Naive thymus-derived CD8-positive, alpha-beta T cell (primary cell): ENCODE results near the gene MICU2. TPM values are rescaled to one million over a fixed set of nuclear protein-coding genes. Genes with fewer than 3 reads are reported as not detected.

Experiments
- ATAC-seq, 2 donors: fragments of 150-1000 bp; cut with Tn5 transposase in 1 of 2; sonication (Bioruptor Pico), chemical (Tn5 transposase) in 1 of 2; 1 replicate in 1 of 2; 2 replicates in 1 of 2; pipeline ENCODE4 v1.10.0; 2021; ENCODE audit warnings: mild to moderate bottlenecking in 2 of 2, moderate library complexity in 2 of 2
- POLR2A ChIA-PET: fragments of 350-600 bp; sonication (Branson Sonifier 250); formaldehyde crosslinking; loops from one replicate; lab custom pipeline; 2021; ENCODE audit warnings: antibody characterized with exemption; lab: Charles Lee
- DNase-seq, 10 donors: peaks; one replicate each; pipeline versions ENCODE4 v3.0.0 to v3.0.0-alpha.2; 2020 to 2022
- H3K27ac Mint-ChIP-seq, 10 donors: one replicate each; pipeline ENCODE4 v1.8.0; 2020 to 2022; ENCODE audit warnings: mild to moderate bottlenecking in 10 of 10, mixed read lengths in 10 of 10, moderate library complexity in 4 of 10, inconsistent platforms in 1 of 10
- H3K27me3 Mint-ChIP-seq, 5 donors: one replicate each; pipeline ENCODE4 v1.8.0; 2021 to 2022; ENCODE audit warnings: mixed read lengths in 5 of 5
- H3K36me3 Mint-ChIP-seq, 3 donors: one replicate each; pipeline ENCODE4 v1.8.0; 2020 to 2022; ENCODE audit warnings: mixed read lengths in 3 of 3, mild to moderate bottlenecking in 2 of 3, inconsistent platforms in 1 of 3
- H3K4me1 Mint-ChIP-seq, 4 donors: one replicate each; pipeline ENCODE4 v1.8.0; 2021 to 2022; ENCODE audit warnings: mixed read lengths in 4 of 4
- H3K4me3 Mint-ChIP-seq, 10 donors: one replicate each; pipeline ENCODE4 v1.8.0; 2020 to 2022; ENCODE audit warnings: mild to moderate bottlenecking in 10 of 10, mixed read lengths in 10 of 10, moderate library complexity in 6 of 10, inconsistent platforms in 1 of 10
- H3K9me3 Mint-ChIP-seq, 9 donors: one replicate each; pipeline ENCODE4 v1.8.0; 2020 to 2022; ENCODE audit warnings: mixed read lengths in 9 of 9, mild to moderate bottlenecking in 3 of 9, inconsistent platforms in 1 of 9, moderate library complexity in 1 of 9
- polyA plus RNA-seq, 3 donors: library from polyadenylated mRNA; unstranded; fragments of 300-500 nt; fragmentation: Illumina TruSeq; gene quantifications; one replicate each; pipeline ENCODE4 v1.2.3, GENCODE V29; 2021
- total RNA-seq, 8 experiments: library from RNA in 2 of 8; stranded (reverse) in 2 of 8; gene quantifications; one replicate each; pipeline ENCODE4 v1.2.3 and lab custom pipeline; 2021 to 2026

MICU2 gene
- total and polyA plus RNA-seq, 5 experiments from 2014 or later, result 37.4 to 55.2 (median 44.3) TPM

GRCh38 chr13:21541271-21541670 lies 62.7 kb downstream of the MICU2 start:
- POLR2A ChIA-PET, result no interaction called here
- Mint-ChIP-seq H3K27ac (no peak overlapping the region), H3K36me3 (peaks cover 10 to 62% (median 23%) of the 10 kb centered on the region in 3 donors), H3K27me3 (no peaks in the 10 kb centered on the region), H3K4me3 (no peak overlapping the region), H3K4me1 (peaks cover 19 to 57% (median 40%) of the 10 kb centered on the region in 4 donors), H3K9me3 (no peaks in the 10 kb centered on the region)
- ATAC-seq (no peak), DNase-seq (no peak)

DNA sequence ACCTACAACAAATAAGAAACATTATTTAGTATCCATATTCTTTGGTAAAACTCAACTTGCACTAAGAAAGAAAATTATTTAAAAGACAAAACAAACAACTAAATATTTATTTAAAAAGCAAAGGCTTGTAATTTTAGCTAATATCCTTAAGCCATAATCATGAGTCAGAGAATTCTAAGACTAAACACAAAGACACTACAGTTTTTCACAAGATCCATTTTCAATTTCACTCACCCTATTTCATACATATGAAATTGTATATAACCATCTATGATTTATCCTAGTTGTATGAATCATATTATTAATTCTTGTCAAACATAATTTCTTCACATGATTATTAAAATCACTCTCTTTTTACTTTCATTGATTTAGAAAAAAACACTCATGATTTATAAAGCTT lies 64.3 kb downstream of the MICU2 start:
- H3K27me3 Mint-ChIP-seq, result no peaks in the 10 kb centered on the region
- H3K9me3 Mint-ChIP-seq, result no peaks in the 10 kb centered on the region
- H3K4me1 Mint-ChIP-seq, result peaks cover 15 to 44% (median 29%) of the 10 kb centered on the region in 4 donors
- H3K36me3 Mint-ChIP-seq, result peaks cover 10 to 51% (median 19%) of the 10 kb centered on the region in 3 donors
- no peak overlapping the region for H3K4me3 Mint-ChIP-seq
- H3K27ac Mint-ChIP-seq, result peak overlapping the region in 1 of 10 donors; percentile 20
- DNase-seq (no peak), ATAC-seq (no peak)
- POLR2A ChIA-PET, result no interaction called here

- POLR2A ChIA-PET, result no interaction called here
- peak overlapping the region in 4 of 10 donors; percentile 9 to 90 (median 36) for H3K27ac Mint-ChIP-seq
- peaks cover 10 to 51% (median 22%) of the 10 kb centered on the region in 3 donors for H3K36me3 Mint-ChIP-seq
- H3K9me3 Mint-ChIP-seq, result no peaks in the 10 kb centered on the region
- H3K27me3 Mint-ChIP-seq, result no peaks in the 10 kb centered on the region
- peaks cover 12 to 34% (median 20%) of the 10 kb centered on the region in 4 donors for H3K4me1 Mint-ChIP-seq
- ATAC-seq, result no peak
- H3K4me3 Mint-ChIP-seq, result peak overlapping the region in 1 of 10 donors; percentile 9
- DNase-seq, result no peak
Observed at GRCh38 chr13:21538753-21539152, 65.2 kb downstream of the MICU2 start.

GRCh38 chr13:21538280-21538679 lies 65.7 kb downstream of the MICU2 start:
- DNase-seq (no peak), ATAC-seq (no peak)
- no peak overlapping the region for H3K4me3 Mint-ChIP-seq
- H3K27me3 Mint-ChIP-seq, result no peaks in the 10 kb centered on the region
- peaks cover 10 to 30% (median 15%) of the 10 kb centered on the region in 4 donors for H3K4me1 Mint-ChIP-seq
- peaks cover 10 to 54% (median 26%) of the 10 kb centered on the region in 3 donors for H3K36me3 Mint-ChIP-seq
- POLR2A ChIA-PET, result no interaction called here
- H3K9me3 Mint-ChIP-seq, result no peaks in the 10 kb centered on the region
- H3K27ac Mint-ChIP-seq, result peak overlapping the region in 1 of 10 donors; percentile 54

DNA sequence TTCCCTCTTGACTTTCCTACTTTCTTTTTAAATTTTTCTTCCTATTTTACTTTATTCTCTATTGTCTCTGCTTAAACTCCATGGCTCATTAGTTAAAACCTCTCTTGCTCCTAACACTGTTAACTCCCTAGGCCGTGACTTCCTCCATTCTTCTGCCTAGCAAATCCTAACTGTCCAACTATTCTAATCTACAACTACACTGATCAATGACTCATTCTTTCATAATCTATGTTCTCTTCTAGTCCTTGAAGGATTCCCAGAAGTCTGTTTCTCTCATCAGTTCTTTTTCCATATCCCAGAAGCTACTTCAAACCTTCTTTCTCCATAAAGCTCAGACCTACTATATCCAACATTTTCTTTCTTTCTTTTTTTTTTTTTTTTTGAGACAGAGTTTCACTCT lies 66.9 kb downstream of the MICU2 start:
- Mint-ChIP-seq H3K4me3 (no peak overlapping the region), H3K27ac (peak overlapping the region in 2 of 10 donors; percentile 27 to 38), H3K27me3 (no peaks in the 10 kb centered on the region), H3K9me3 (no peaks in the 10 kb centered on the region), H3K4me1 (peaks cover 9 to 28% (median 16%) of the 10 kb centered on the region in 4 donors), H3K36me3 (peaks cover 10 to 60% (median 26%) of the 10 kb centered on the region in 3 donors)
- DNase-seq (no peak), ATAC-seq (no peak)
- POLR2A ChIA-PET, result interaction anchor here (0.7 kb wide), 1 partner anchor 16 kb away, joined by 3 read pairs; no protein-coding TSS in a partner anchor

DNA sequence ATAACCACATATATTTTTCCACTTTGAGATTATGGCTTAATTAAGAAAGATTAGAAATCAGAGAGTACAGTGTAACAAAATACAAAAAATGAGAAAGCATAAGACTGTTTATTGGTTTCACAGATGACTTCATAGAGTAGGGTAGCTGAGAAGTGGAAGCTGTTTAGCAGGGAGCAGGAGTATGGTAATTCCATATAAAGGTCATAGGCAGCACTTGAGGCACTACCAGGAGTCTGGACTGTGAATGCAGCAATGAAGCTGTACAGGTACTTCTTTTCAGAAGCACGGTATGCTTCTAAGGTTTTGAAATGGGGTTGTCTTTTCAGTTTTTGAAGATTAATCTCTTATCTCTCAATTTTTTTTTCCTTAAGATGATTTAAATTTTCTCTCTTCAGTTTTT lies 69.2 kb downstream of the MICU2 start:
- POLR2A ChIA-PET, result interaction anchor here (1.4 kb wide), 1 partner anchor 69 kb away, joined by 5 read pairs; the partner anchor contains the start of gene MICU2
- Mint-ChIP-seq H3K36me3 (peaks cover 10 to 63% (median 26%) of the 10 kb centered on the region in 3 donors), H3K4me3 (no peak overlapping the region), H3K27me3 (no peaks in the 10 kb centered on the region), H3K27ac (peak overlapping the region in 1 of 10 donors; percentile 18), H3K9me3 (no peaks in the 10 kb centered on the region), H3K4me1 (peaks cover 15 to 40% (median 24%) of the 10 kb centered on the region in 4 donors)
- ATAC-seq, result no peak
- DNase-seq, result no peak

DNA sequence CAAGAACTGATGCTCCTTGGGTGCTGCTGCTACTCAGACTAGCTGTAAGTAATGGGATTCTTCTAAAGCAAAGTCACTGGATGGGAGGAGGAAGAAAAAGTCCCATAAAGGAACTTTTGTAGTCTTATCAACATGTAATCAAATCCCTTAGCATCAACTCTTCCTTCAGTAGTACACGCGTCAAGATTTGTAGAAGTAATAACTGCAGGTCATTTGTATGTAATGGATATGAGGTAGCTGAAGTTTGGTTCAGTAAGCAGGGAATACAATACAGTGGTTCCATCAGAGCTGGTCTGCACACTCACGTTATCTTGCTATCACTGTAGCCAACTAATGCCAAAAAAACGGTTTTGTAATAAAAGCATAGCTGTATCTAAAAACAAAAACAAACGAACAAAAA lies 72.5 kb downstream of the MICU2 start:
- Mint-ChIP-seq H3K27ac (peak overlapping the region in 5 of 10 donors; percentile 1 to 54 (median 12)), H3K4me3 (no peak overlapping the region)
- no peak for ATAC-seq

DNA sequence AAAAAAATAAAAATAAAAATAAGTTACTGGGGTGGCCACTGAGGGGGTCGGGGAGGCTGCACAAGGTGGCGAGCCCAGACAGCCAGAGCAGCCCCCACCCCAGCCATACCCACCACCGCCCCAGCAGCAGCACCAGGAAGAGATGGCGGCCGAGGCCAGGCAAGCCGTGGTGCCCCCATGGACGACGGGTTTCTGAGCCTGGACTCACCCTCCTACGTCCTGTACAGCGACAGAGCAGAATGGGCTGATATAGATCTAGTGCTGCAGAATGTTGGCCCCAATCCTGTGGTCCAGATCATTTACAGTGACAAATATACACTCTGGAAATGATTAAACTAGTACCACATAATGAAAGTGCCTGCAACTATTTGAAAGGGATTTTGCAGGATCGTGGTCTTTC lies 73.3 kb downstream of the MICU2 start:
- Mint-ChIP-seq H3K9me3 (no peaks in the 10 kb centered on the region), H3K27me3 (no peaks in the 10 kb centered on the region), H3K4me3 (no peak overlapping the region), H3K4me1 (peaks cover 14 to 23% (median 19%) of the 10 kb centered on the region in 4 donors), H3K36me3 (peaks cover 0 to 46% (median 9%) of the 10 kb centered on the region in 3 donors), H3K27ac (no peak overlapping the region)
- POLR2A ChIA-PET, result no interaction called here
- DNase-seq (no peak), ATAC-seq (no peak)

More for the DNA sequence above, 72.5 kb downstream of the MICU2 start:
- Mint-ChIP-seq H3K9me3 (no peaks in the 10 kb centered on the region), H3K36me3 (peaks cover 0 to 41% (median 9%) of the 10 kb centered on the region in 3 donors), H3K4me1 (peaks cover 14 to 23% (median 19%) of the 10 kb centered on the region in 4 donors), H3K27me3 (no peaks in the 10 kb centered on the region)
- POLR2A ChIA-PET, result no interaction called here
- no peak for DNase-seq

- Mint-ChIP-seq H3K4me3 (no peak overlapping the region), H3K27ac (no peak overlapping the region), H3K27me3 (no peaks in the 10 kb centered on the region), H3K9me3 (no peaks in the 10 kb centered on the region), H3K36me3 (peaks cover 0 to 49% (median 8%) of the 10 kb centered on the region in 3 donors), H3K4me1 (peaks cover 12 to 26% (median 19%) of the 10 kb centered on the region in 4 donors)
- ATAC-seq, result peak; percentile 54 to 81
- POLR2A ChIA-PET, result interaction anchor here (1.1 to 1.5 kb wide), 2 partner anchors 14 to 75 kb away, joined by 4 read pairs; partner anchors contain the start of gene MICU2
- peak in 3 of 10 donors; percentile 11 to 21 (median 18) for DNase-seq
Observed at GRCh38 chr13:21529146-21529893, 74.7 kb downstream of the MICU2 start.

DNA sequence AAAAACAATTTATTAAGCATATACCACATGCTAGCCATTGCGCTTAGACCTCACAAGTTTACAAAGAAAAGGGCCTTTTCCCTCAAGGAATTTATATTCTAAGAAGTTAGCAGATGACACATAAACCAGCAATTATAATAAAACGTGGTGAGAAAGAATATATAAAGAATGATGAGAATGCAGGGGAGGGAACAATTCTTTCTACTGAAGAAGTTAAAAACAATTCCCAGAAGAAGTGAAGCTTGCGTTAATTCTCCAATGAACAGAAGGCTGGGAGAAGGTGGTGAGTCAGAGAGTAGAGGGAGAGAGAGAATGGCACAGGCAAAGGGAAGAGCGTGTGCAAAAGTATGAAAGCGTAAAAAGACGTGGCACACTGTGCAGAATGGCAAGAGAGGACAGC lies 75.4 kb downstream of the MICU2 start:
- no peaks in the 10 kb centered on the region for H3K27me3 Mint-ChIP-seq
- H3K4me3 Mint-ChIP-seq, result no peak overlapping the region
- no peak overlapping the region for H3K27ac Mint-ChIP-seq
- no peak for DNase-seq
- POLR2A ChIA-PET, result interaction anchor here (1.5 kb wide), 1 partner anchor 15 kb away, joined by 4 read pairs; no protein-coding TSS in a partner anchor
- no peak for ATAC-seq
- H3K4me1 Mint-ChIP-seq, result peaks cover 12 to 26% (median 19%) of the 10 kb centered on the region in 4 donors
- H3K9me3 Mint-ChIP-seq, result no peaks in the 10 kb centered on the region
- H3K36me3 Mint-ChIP-seq, result peaks cover 0 to 51% (median 7%) of the 10 kb centered on the region in 3 donors

GRCh38 chr13:21526707-21527540 lies 77.0 kb downstream of the MICU2 start:
- no peaks in the 10 kb centered on the region for H3K9me3 Mint-ChIP-seq
- no peaks in the 10 kb centered on the region for H3K27me3 Mint-ChIP-seq
- H3K36me3 Mint-ChIP-seq, result peaks cover 0 to 55% (median 10%) of the 10 kb centered on the region in 3 donors
- DNase-seq, result no peak
- peaks cover 6 to 15% (median 10%) of the 10 kb centered on the region in 4 donors for H3K4me1 Mint-ChIP-seq
- peak overlapping the region in 2 of 10 donors; percentile 17 to 25 for H3K27ac Mint-ChIP-seq
- POLR2A ChIA-PET, result no interaction called here
- no peak overlapping the region for H3K4me3 Mint-ChIP-seq
- ATAC-seq, result no peak

DNA sequence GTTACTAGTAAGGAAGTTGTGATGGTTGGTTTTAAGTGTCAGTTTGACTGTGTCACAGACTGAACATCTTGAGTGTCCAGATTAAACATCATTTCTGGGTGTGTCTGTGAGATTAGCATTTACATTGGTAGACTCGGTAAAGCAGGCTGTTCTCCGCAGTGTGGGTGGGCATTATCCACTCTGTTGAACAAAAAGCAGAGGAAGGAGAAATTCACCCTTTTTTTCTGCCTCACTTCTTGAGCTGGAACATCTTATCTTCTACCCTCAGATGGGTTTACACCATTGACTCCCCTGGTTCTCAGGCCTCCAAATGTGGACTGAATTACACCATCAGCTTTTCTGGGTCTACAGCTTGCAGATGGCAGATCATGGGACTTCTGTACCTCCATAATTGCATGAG lies 81.1 kb downstream of the MICU2 start:
- Mint-ChIP-seq H3K4me1 (peaks cover 0 to 3% (median 1%) of the 10 kb centered on the region in 4 donors), H3K27me3 (no peaks in the 10 kb centered on the region), H3K4me3 (no peak overlapping the region), H3K9me3 (no peaks in the 10 kb centered on the region), H3K36me3 (peaks cover 9 to 86% (median 23%) of the 10 kb centered on the region in 3 donors), H3K27ac (peak overlapping the region in 1 of 10 donors; percentile 25)
- DNase-seq (no peak), ATAC-seq (no peak)
- POLR2A ChIA-PET, result no interaction called here
